EH (cell line): ENCODE data around the gene TRIM54.
"Not testable (repeated sequence)": the region's sequence is repeated elsewhere in the genome, so short reads cannot be mapped to it uniquely, and the experiment has no call there.

Source experiments
- DNase-seq: peaks from one replicate; pipeline ENCODE4 v3.0.0-alpha.2; 2015; ENCODE audit warnings: low read depth

TRIM54 gene

DNA sequence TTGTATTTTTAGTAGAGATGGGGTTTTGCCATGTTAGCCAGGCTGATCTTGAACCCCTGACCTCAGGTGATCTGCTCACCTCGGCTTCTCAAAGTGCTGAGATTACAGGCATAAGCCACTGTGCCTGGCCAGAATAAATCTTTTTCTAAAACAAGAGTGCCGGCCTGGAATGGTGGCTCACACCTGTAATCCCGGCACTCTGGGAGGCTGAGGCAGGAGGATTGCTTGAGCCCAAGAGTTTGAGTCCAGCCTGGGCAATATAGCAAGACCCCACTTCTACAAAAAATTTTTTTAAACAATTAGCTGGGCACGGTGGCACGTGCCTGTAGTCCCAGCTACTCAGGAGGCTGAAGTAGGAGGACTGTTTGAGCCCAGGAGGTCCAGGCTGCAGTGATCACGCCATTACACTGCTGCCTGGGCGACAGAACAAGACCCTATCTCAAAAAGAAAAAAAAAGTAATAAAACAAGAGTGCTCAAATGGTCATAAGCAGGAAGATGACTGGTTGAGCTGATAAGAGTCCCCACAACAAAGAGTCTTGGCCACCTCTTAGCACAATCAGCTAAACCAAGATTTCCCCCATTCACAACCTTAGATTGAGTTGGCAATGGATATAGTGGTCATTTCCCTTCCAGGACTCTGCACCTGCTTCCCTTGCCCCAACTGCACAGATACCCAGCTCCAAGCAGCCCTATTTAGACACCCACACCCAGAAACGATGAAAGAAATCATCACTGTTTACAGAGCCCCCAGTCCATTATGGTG is 31.8 kb downstream of the TRIM54 start:
- no peak for DNase-seq

DNA sequence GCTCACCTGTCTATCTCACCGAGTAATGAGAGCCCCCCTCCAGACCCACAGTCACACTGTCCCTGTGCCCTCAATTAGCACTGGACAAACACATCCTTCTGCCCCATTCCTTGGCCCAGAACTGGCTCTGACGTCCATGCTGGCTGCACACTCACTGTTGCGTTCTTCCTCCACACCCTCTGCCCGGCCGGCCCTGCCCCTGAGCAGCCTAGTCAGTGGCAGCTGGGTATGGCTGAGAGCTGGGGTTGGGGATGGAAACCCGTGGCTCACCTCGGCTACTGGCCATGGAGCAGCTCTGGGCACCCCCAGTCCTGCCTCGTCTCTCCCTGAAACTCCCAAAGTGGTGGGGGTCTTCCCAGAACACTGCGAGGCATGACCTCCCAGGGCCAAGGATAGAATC is 32.5 kb downstream of the TRIM54 start:
- no peak for DNase-seq

GRCh38 chr2:27315122-27315521 is 32.9 kb downstream of the TRIM54 start:
- DNase-seq, result no peak

DNA sequence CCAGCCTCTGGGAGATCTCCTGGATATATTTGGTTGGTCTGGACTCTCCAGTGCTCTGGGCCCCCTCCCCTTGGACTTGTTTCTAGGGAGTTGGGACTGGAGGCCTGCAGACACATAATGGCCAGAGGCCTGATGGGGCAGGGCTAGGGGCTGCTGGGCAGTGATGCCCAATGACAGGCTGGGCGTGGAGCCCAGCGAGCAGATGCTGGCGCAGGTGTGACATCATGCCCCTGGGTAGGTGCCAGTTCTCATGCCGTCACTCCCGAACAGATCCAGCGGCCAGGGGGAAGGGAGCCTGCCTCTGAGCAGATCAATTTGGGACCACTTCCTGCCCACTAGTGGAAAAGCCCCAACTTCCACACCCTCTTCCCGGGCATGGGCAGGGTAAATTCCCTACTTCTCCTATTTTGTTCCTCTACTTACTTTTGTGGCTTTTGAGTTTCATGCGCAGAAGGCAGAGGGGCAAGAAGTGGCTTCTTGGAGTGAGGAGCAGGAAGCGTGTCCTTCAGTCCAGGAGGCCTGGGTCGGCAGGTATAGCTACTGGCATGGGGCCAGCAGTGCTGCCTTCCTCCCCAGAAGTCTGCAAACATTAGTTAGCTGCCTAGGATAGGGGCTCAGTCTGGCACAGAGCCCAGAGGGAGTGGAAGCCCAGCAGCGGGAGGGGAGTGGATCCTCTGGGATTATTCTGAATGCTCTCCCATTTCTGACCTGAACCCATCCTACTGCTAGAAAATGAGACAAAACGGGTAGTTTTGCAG is 34.6 kb downstream of the TRIM54 start:
- DNase-seq, result no peak

GRCh38 chr2:27319839-27320238 is 37.6 kb downstream of the TRIM54 start:
- DNase-seq, result not testable (repeated sequence)

- peak; percentile 99 for DNase-seq
These were observed 38.8 kb downstream of the TRIM54 start for GRCh38 chr2:27320958-27321543.

DNA sequence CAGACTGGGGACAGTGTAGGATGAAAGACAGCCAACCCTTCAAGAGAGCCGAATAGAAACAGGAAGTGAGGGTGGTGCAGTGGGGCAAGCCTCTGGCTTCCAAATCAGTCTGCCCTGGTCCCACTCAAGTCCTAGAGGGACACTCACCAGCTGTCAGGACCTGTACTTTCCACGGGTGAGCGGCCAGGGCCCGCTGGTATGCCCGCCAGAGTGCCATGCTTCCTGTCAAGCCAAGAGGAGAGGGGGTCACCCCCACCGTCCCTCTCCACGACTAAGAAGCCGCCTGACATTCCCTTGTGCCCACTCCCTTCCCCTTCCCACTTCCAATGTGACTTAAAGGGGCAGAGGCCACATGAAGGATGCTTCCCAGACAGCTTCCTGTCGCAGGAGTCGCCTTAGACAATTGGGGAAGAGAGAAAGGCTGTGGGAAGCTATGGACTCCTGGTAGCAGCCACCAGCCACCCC is 40.1 kb downstream of the TRIM54 start:
- DNase-seq, result peak; percentile 25

- DNase-seq, result peak; percentile 91
These were observed 40.8 kb downstream of the TRIM54 start, which contains the start of gene MPV17 for GRCh38 chr2:27322766-27323595. Gene MPV17, minus strand, starts transcription at chr2:27323097. Its CDS starts 580 bp downstream, at chr2:27322517.

- DNase-seq, result no peak
These were observed 41.5 kb downstream of the TRIM54 start for GRCh38 chr2:27323596-27324285.

- DNase-seq, result no peak
These were observed 42.5 kb downstream of the TRIM54 start for GRCh38 chr2:27324720-27325119.

- DNase-seq, result no peak
These were observed 53.1 kb downstream of the TRIM54 start for GRCh38 chr2:27335311-27335710.

GRCh38 chr2:27336173-27336572 is 53.9 kb downstream of the TRIM54 start:
- DNase-seq, result no peak

DNA sequence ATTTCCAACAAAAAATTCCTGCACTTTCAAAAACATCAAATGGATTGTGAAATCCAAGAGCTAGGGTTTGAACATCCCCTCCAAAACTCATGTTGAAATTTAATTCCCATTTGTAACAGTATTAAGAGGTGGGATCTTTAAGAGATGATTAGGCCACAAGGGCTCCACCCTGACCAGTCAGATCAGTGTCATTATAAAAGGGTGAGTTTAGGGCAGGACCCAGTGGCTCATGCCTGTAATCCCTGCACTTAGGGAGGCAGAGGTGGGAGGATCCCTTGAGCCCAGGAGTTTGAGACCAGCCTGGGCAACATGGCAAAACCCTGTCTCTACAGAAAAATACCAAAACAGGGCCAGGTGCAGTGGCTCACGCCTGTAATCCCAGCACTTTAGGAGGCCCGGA is 65.4 kb downstream of the TRIM54 start:
- DNase-seq, result no peak

GRCh38 chr2:27350106-27350693 is 68.0 kb downstream of the TRIM54 start:
- no peak for DNase-seq

- DNase-seq, result no peak
These were observed 69.8 kb downstream of the TRIM54 start for GRCh38 chr2:27351802-27352598.

- not testable (repeated sequence) for DNase-seq
These were observed 71.1 kb downstream of the TRIM54 start for GRCh38 chr2:27353386-27353761.

- peak; percentile 24 for DNase-seq
These were observed 71.8 kb downstream of the TRIM54 start for GRCh38 chr2:27353762-27354596.

DNA sequence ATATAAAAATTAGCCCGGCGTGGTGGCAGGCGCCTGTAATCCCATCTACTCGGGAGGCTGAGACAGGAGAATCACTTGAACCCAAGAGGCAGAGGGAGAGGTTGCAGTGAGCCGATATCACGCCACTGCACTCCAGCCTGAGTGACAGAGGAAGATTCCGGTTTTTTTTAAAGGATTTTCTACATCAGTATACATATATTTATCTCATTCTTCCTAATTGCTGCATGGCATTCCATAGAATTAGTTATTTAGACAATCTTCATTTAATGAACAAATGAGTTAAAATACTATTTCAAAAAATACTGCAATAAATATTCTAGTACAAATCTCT is 72.3 kb downstream of the TRIM54 start:
- DNase-seq, result no peak

GRCh38 chr2:27356056-27356381 is 73.8 kb downstream of the TRIM54 start:
- DNase-seq, result peak; percentile 74
